HepG2 (cell line): Measurements from ENCODE around the gene C1QTNF5.

ENCODE experiments used
- JUN ChIP-seq: sonication (generic); formaldehyde crosslinking; IDR thresholded peaks from 2 replicates; pipeline ENCODE4 v1.4.0; 2020; ENCODE audit warnings: mild to moderate bottlenecking, missing genetic modification reagents
- POLR2AphosphoS5 ChIP-seq: IDR thresholded peaks from 2 replicates; pipeline ENCODE4 v1.6.1; 2012; ENCODE audit warnings: low read depth, low read length
- SIX1 ChIP-seq: sonication (generic); formaldehyde crosslinking; IDR thresholded peaks from 2 replicates; pipeline ENCODE4 v1.4.0; 2020; ENCODE audit warnings: missing genetic modification reagents, borderline replicate concordance
- ZNF251 ChIP-seq: sonication (generic); formaldehyde crosslinking; IDR thresholded peaks from 2 replicates; pipeline ENCODE4 v1.9.0; 2021; ENCODE audit warnings: mild to moderate bottlenecking, missing genetic modification reagents
- ZNF772 ChIP-seq: sonication (generic); formaldehyde crosslinking; IDR thresholded peaks from 2 replicates; pipeline ENCODE4 v1.5.0; 2020; ENCODE audit warnings: mild to moderate bottlenecking, missing genetic modification reagents

DNA sequence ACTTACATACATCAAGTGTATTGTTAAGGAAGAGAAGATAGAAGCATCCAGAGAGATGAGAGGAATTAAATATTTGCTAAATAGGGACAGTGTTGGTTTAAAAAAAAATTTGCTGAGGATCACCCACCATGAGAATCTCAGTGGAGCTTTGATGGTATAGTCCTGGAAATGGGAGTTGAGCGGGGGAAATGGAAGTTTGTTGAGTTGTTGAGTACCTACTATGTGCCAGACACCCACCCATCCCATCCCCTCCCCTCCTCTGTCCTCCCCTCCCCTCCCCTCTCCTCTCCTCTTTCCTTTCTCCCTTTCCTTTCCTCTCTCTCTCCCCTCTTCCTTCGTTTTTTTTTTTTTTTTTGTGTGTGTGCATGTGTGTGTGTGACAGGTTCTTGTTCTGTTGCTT, 10.5 kb upstream of the C1QTNF5 start:
- no peak for TF ChIP-seq SIX1
- no peak for TF ChIP-seq JUN (CRISPR knock-in tag)
- TF ChIP-seq POLR2AphosphoS5 = no peak
- TF ChIP-seq ZNF251 = no peak
- no peak for TF ChIP-seq ZNF772
